Tracheal epithelial cell (primary cell): Measurements from ENCODE around the gene DDO. TPM values are rescaled to one million over a fixed set of nuclear protein-coding genes. Genes with fewer than 3 reads are reported as not detected.

Experiments used
- total RNA-seq: library from RNA; depleted of rRNA; stranded (reverse); fragments of >200 nt; gene quantifications from 2 replicates; pipeline ENCODE4 v1.2.1, GENCODE V29; 2014

The DDO gene
- 1.9 TPM in 1 of 2 replicates, not detected in the other for total RNA-seq

GRCh38 chr6:110415086-110415916, at the start of gene DDO:
TSS of gene DDO (minus strand) at chr6:110415575. CDS start at chr6:110413462, 2,113 bp downstream.

GRCh38 chr6:110357664-110358552, 57.5 kb downstream of the DDO start, which contains the start of gene METTL24:
TSS of gene METTL24 (minus strand) at chr6:110358349. CDS start at chr6:110358272, 77 bp downstream.

Other genes starting within 250 kb of the DDO start
- gene WASF1, start 235.9 kb downstream of the DDO start, total RNA-seq = 6.3 and 8.7 TPM in 2 replicates
- gene CDC40, start 235.1 kb downstream of the DDO start, total RNA-seq = 14.0 and 15.1 TPM in 2 replicates
- gene METTL24, start 57.2 kb downstream of the DDO start, total RNA-seq = not detected in 2 replicates
- not detected in 2 replicates for gene SLC22A16, start 61.0 kb upstream of the DDO start, total RNA-seq